GM23248 (cell line): Measurements from ENCODE around the gene LRBA. TPM values are rescaled to one million over a fixed set of nuclear protein-coding genes. Genes with fewer than 3 reads are reported as not detected.

Experiments used
- DNase-seq: peaks from one replicate; pipeline ENCODE4 v3.0.0-alpha.2; 2015
- H2AFZ ChIP-seq: fragments of 200-600 bp; sonication (generic); 2 replicates; pipeline ENCODE4 v1.6.1; 2016; ENCODE audit warnings: antibody characterized with exemption
- H3F3A ChIP-seq: fragments of 200-600 bp; sonication (generic); 2 replicates; pipeline ENCODE4 v1.6.1; 2016; ENCODE audit warnings: mild to moderate bottlenecking, antibody characterized with exemption, mixed run types; ENCODE audit not compliant: insufficient read depth
- H3K27ac ChIP-seq: fragments of 200-600 bp; sonication (generic); 2 replicates; pipeline ENCODE4 v1.5.1; 2016; ENCODE audit warnings: mild to moderate bottlenecking
- H3K27me3 ChIP-seq: fragments of 200-600 bp; sonication (generic); replicated peaks from 2 replicates; pipeline ENCODE4 v1.6.1; 2016; ENCODE audit warnings: mild to moderate bottlenecking; ENCODE audit not compliant: insufficient read depth
- H3K36me3 ChIP-seq: fragments of 200-600 bp; sonication (generic); 2 replicates; pipeline ENCODE4 v1.6.1; 2016; ENCODE audit warnings: low read depth, mild to moderate bottlenecking
- H3K4me1 ChIP-seq: fragments of 200-600 bp; sonication (generic); 2 replicates; pipeline ENCODE4 v1.6.1; 2016; ENCODE audit warnings: mild to moderate bottlenecking; ENCODE audit not compliant: insufficient read depth
- H3K4me2 ChIP-seq: fragments of 200-600 bp; sonication (generic); one replicate; pipeline ENCODE4 v1.6.1; 2016; ENCODE audit warnings: mild to moderate bottlenecking; ENCODE audit not compliant: unreplicated experiment
- H3K4me3 ChIP-seq: fragments of 200-600 bp; sonication (generic); 2 replicates; pipeline ENCODE4 v1.5.1; 2016; ENCODE audit warnings: mild to moderate bottlenecking
- H3K79me2 ChIP-seq: fragments of 200-600 bp; sonication (generic); 2 replicates; pipeline ENCODE4 v1.6.1; 2016; ENCODE audit warnings: mild to moderate bottlenecking; ENCODE audit not compliant: insufficient read depth
- H3K9ac ChIP-seq: fragments of 200-600 bp; sonication (generic); 2 replicates; pipeline ENCODE4 v1.6.1; 2016; ENCODE audit warnings: mild to moderate bottlenecking
- H3K9me2 ChIP-seq: fragments of 200-600 bp; sonication (generic); 2 replicates; pipeline ENCODE4 v1.6.1; 2016; ENCODE audit warnings: mixed run types, mild to moderate bottlenecking, moderate library complexity; ENCODE audit not compliant: insufficient read depth
- H3K9me3 ChIP-seq: fragments of 200-600 bp; sonication (generic); one replicate; pipeline ENCODE4 v1.6.1; 2017; ENCODE audit warnings: low read depth
- H4K20me1 ChIP-seq: fragments of 200-600 bp; sonication (generic); 2 replicates; pipeline ENCODE4 v1.6.0; 2016; ENCODE audit not compliant: insufficient read depth
- EZH2 ChIP-seq: fragments of 200-600 bp; sonication (generic); IDR thresholded peaks from 2 replicates; pipeline ENCODE4 v1.6.1; 2018; ENCODE audit warnings: antibody characterized with exemption, mild to moderate bottlenecking; ENCODE audit not compliant: insufficient read depth, poor library complexity, severe bottlenecking
- EZH2phosphoT487 ChIP-seq: fragments of 200-600 bp; sonication (generic); IDR thresholded peaks from 2 replicates; pipeline ENCODE4 v1.6.1; 2018; ENCODE audit warnings: antibody characterized with exemption, moderate library complexity, mild to moderate bottlenecking, low read depth; ENCODE audit not compliant: insufficient read depth
- WGBS, 2 experiments: methylation state at CpG; one replicate each; pipeline ENCODE4 v1.1.6; 2015 to 2017; ENCODE audit warnings: low lambda C conversion rate in 2 of 2, low coverage in 1 of 2; ENCODE audit errors: missing lambda C conversion rate in 2 of 2; 5-methylcytosine and 5-hydroxymethylcytosine counted together
- in situ Hi-C: fragments of 300-500 bp; cut with MboI; formaldehyde crosslinking; loops from 2 replicates; pipeline ENCODE4 v1.15.0; 2020
- polyA plus RNA-seq: library from polyadenylated mRNA; unstranded; fragments of >200 nt; fragmentation: Nextera tagmentation; extraction: Ambion mirVana; gene quantifications from 2 replicates; pipeline ENCODE4 v1.2.1, GENCODE V29; 2016
- total RNA-seq: library from RNA; depleted of rRNA; stranded (reverse); fragments of >200 nt; shearing (Covaris generic); gene quantifications from 2 replicates; pipeline ENCODE4 v1.2.3, GENCODE V29; 2014

The LRBA gene
- total and polyA plus RNA-seq, 2 experiments from 2014 or later = 6.6 to 17.8 TPM

DNA sequence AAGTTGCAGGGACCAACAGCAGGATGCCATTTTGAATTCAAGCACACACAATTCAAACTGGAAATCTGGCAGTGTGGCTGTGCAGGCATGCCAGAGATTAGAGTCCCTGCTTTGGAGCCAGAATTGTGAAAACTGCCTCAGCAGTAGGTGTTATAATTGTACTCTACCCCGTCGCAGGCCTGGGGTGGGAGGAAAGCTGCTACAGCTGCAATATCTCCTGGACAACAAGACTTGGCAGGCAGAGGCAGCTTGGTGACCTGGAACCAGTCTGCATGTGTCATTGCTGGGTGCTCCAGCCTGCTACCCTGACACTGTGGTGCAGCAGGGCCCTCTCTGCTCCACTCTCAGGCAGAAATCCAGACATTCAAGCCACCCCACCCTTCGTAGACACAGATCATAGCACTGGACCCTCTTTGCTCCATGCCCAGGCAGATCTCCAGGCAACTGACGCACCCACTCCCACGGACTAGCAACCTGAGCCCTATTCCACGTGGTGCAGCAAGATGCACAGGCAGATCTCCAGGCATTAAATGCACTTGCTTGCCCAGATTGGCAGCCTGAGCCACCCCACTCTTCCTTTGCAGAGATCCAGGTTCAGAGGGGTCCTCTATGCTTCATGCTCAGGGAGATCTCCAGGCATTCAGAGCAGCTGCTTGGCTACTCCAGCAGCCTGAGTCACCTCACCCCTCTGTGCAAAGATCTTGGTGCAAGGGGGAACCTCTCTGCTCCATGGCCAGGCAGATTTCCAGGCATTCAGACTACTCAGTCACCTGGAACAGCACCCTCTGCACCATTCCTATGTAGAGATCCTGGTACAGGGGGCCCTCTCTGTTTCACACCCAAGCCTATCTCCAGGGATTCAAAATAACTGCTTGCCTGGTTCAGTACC, 140.5 kb downstream of the LRBA start:
- H2AFZ ChIP-seq = no peak overlapping the region
- 80 to 84% methylated on average over 6 of the region's 6 CpGs for WGBS, 2 experiments
- H3K9me2 ChIP-seq = no peaks in the 10 kb centered on the region
- no peaks in the 10 kb centered on the region for H3K79me2 ChIP-seq
- H3K9ac ChIP-seq = no peak overlapping the region
- no peaks in the 10 kb centered on the region for H3K27me3 ChIP-seq
- DNase-seq = no peak
- no peak overlapping the region for H3K4me2 ChIP-seq
- no peak overlapping the region for H3K27ac ChIP-seq
- in situ Hi-C loops = no loop called here
- H3K9me3 ChIP-seq = no peaks in the 10 kb centered on the region
- no peaks in the 10 kb centered on the region for H3F3A ChIP-seq
- no peaks in the 10 kb centered on the region for H3K36me3 ChIP-seq
- no peak overlapping the region for H3K4me3 ChIP-seq
- no peaks in the 10 kb centered on the region for H3K4me1 ChIP-seq
- no peaks in the 10 kb centered on the region for H4K20me1 ChIP-seq
- no peak for TF ChIP-seq EZH2phosphoT487

DNA sequence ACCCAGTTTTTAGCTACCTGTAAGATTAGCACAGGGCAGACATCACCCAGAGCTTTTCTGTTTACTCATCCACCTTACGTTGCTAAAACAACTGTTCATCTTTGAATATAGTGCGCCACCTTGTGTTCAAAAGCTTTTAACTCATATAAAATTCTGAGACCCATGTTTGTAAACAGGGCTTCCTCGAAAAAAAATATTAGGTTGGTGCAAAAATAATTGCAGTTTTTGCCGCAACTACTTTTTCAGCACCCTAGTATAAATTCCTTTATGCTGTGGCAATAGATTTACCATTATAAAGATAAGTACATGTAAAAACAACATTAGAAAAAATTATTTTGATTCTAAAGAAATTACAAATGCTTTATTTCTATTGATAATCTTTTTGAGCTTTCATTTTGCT, 147.9 kb downstream of the LRBA start:
- Histone ChIP-seq H2AFZ (no peak overlapping the region), H3K79me2 (no peaks in the 10 kb centered on the region), H3K9me3 (no peaks in the 10 kb centered on the region), H4K20me1 (no peaks in the 10 kb centered on the region), H3K27me3 (no peaks in the 10 kb centered on the region), H3F3A (no peaks in the 10 kb centered on the region), H3K9me2 (no peaks in the 10 kb centered on the region), H3K36me3 (no peaks in the 10 kb centered on the region), H3K27ac (no peak overlapping the region), H3K9ac (no peak overlapping the region), H3K4me2 (no peak overlapping the region), H3K4me1 (no peaks in the 10 kb centered on the region), H3K4me3 (no peak overlapping the region)
- in situ Hi-C loops = loop anchor here (5.0 to 10.0 kb wide), 2 partner anchors 565 to 872 kb away; no protein-coding TSS in a partner anchor
- 10% methylated on average over 4 of the region's 4 CpGs for WGBS, 2 experiments
- peak; percentile 88 for DNase-seq
- no peak for TF ChIP-seq EZH2
- no peak for TF ChIP-seq EZH2phosphoT487

DNA sequence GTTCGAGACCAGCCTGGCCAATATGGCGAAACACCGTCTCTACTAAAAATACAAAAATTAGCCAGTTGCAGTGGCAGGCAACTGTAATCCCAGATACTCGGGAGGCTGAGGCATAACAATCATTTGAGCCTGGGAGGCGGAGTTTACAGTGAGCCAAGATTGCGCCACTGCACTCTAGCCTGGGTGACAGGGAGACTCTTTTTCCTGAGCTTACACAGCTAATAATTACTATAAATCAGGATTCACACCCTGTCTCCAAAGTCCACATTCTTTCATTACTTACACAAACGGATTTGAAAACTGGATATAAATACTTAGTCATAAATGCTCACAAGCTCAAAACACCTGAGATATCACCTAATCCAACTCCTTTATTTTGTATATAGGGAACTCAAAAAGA, 151.6 kb downstream of the LRBA start:
- no peak for TF ChIP-seq EZH2
- Histone ChIP-seq H3K4me2 (no peak overlapping the region), H3K27me3 (no peaks in the 10 kb centered on the region), H2AFZ (no peak overlapping the region), H3K36me3 (no peaks in the 10 kb centered on the region), H3K9me2 (no peaks in the 10 kb centered on the region), H3K9me3 (no peaks in the 10 kb centered on the region), H4K20me1 (no peaks in the 10 kb centered on the region), H3K4me1 (no peaks in the 10 kb centered on the region), H3K4me3 (no peak overlapping the region), H3F3A (no peaks in the 10 kb centered on the region), H3K27ac (no peak overlapping the region), H3K9ac (no peak overlapping the region), H3K79me2 (no peaks in the 10 kb centered on the region)
- DNase-seq = no peak
- 92 to 94% methylated on average over 7 of the region's 7 CpGs for WGBS, 2 experiments
- in situ Hi-C loops = loop anchor here (10.0 kb wide), 1 partner anchor 869 kb away; no protein-coding TSS in a partner anchor

DNA sequence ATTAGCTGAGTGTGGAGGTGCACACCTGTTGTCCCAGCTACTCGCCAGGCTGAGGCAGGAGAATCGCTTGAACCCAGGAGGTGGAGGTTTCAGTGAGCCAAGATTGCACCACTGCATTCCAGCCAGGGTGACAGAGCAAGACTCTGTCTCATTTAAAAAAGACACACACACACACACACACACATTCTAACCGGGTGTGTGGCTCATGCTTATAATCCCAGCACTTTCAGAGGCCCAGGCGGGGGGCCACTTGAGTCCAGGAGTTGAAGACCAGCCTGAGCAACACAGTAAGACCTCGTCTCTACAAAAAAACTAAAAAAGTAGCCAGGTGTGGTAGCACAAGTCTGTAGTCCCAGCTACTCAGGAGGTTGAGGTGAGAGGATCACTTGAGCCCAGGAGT, 152.3 kb downstream of the LRBA start:
- Histone ChIP-seq H3K9me3 (no peaks in the 10 kb centered on the region), H3K4me3 (no peak overlapping the region), H3K27me3 (no peaks in the 10 kb centered on the region), H3K4me1 (no peaks in the 10 kb centered on the region), H3K27ac (no peak overlapping the region), H3K36me3 (no peaks in the 10 kb centered on the region), H4K20me1 (no peaks in the 10 kb centered on the region), H3K9me2 (no peaks in the 10 kb centered on the region), H3F3A (no peaks in the 10 kb centered on the region), H2AFZ (no peak overlapping the region), H3K4me2 (no peak overlapping the region), H3K79me2 (no peaks in the 10 kb centered on the region), H3K9ac (no peak overlapping the region)
- 91 to 94% methylated on average over 5 of the region's 5 CpGs for WGBS, 2 experiments
- DNase-seq = no peak
- in situ Hi-C loops = loop anchor here (10.0 kb wide), 1 partner anchor 868 kb away; no protein-coding TSS in a partner anchor
- no peak for TF ChIP-seq EZH2phosphoT487
- no peak for TF ChIP-seq EZH2
